T-helper 2 cell treated with Interferon-gamma antibody and Interleukin-4, amounts not matched to agents 5 μg/mL and 100 μg/mL, for 36 hours (primary cell): Measurements from ENCODE around the gene COPB2.

Experiments used
- DNase-seq: peaks from one replicate; pipeline ENCODE4 v3.0.0; 2021; ENCODE audit warnings: low spot score
- H3K27ac Mint-ChIP-seq: one replicate; pipeline ENCODE4 v1.8.0; 2021; ENCODE audit warnings: mild to moderate bottlenecking, mixed read lengths
- H3K27me3 Mint-ChIP-seq: one replicate; pipeline ENCODE4 v1.8.0; 2021; ENCODE audit warnings: low read depth, mixed read lengths
- H3K36me3 Mint-ChIP-seq: one replicate; pipeline ENCODE4 v1.8.0; 2021; ENCODE audit warnings: low read depth, mixed read lengths
- H3K4me1 Mint-ChIP-seq: one replicate; pipeline ENCODE4 v1.8.0; 2021; ENCODE audit warnings: low read depth, mixed read lengths
- H3K4me3 Mint-ChIP-seq: one replicate; pipeline ENCODE4 v1.8.0; 2022; ENCODE audit warnings: mild to moderate bottlenecking, moderate library complexity, mixed read lengths
- H3K9me3 Mint-ChIP-seq: one replicate; pipeline ENCODE4 v1.8.0; 2021; ENCODE audit warnings: mixed read lengths

Gene COPB2

DNA sequence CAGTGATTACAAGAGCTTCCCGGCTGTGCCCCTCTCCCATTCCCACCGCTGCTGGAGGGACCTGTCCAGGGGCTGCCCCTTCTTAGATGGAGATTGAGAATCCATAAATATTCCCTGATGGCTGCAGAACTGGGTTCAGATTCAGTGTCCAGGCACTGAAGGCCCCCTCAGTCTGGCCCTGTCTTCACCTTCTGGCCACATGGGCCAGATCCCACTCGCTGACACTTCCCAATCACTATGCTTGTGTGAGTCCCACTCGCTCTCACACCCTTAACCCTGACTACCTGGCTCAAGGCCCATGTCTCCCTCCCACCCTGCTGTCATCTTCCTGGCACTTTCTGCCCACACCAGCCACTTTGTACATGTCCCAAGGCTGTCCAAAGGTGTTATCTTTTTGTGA lies 61.1 kb downstream of the COPB2 start:
- Mint-ChIP-seq H3K4me1 (peaks cover 26% of the 10 kb centered on the region), H3K27me3 (peaks cover 21% of the 10 kb centered on the region), H3K27ac (no peak overlapping the region), H3K9me3 (no peaks in the 10 kb centered on the region), H3K4me3 (peak overlapping the region; percentile 26), H3K36me3 (no peaks in the 10 kb centered on the region)
- no peak for DNase-seq

DNA sequence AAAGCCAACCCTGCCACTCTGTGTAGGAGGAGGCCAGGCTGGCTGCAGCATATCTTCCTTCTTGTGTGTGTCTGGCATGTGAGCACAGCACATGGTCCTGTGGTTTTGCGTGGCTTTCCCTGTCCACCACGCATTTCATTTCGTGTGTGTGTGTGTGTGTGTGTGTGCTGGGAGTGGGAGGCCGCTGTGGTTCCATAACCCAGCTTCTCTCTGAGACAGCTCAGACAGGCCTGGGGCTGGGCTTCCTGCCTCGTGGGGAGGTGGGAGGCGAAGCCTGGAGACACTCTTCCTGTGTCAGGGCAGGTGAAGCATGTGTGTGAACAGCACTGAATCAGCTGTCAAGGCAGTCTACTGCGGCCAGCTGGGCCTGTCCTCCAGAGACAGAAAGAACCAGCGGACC lies 61.6 kb downstream of the COPB2 start:
- peaks cover 26% of the 10 kb centered on the region for H3K4me1 Mint-ChIP-seq

DNA sequence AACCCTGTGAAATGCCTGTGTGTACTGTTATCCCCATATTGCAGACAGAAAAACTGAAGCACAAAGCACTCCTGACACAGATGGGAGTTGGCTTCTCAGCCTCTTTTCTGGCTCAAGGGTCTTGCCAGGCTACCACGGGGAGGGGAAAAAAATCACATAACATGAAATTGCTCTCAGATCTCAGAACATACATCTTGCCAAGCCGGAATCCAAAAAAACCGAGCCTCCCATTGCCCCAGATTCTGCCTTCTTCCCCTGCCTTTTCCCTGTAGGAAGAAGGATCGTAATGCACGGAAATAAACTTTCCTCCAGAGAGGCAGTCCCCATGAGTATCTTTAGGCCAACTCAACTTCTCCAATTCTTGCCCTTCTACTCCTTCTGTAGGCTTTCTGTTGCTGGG lies 62.2 kb downstream of the COPB2 start:
- DNase-seq: no peak
- H3K4me3 Mint-ChIP-seq: no peak overlapping the region
- H3K9me3 Mint-ChIP-seq: no peaks in the 10 kb centered on the region
- peaks cover 12% of the 10 kb centered on the region for H3K27me3 Mint-ChIP-seq
- no peak overlapping the region for H3K27ac Mint-ChIP-seq
- H3K36me3 Mint-ChIP-seq: no peaks in the 10 kb centered on the region
- peaks cover 27% of the 10 kb centered on the region for H3K4me1 Mint-ChIP-seq

More for the DNA sequence above, 61.6 kb downstream of the COPB2 start:
- H3K36me3 Mint-ChIP-seq: no peaks in the 10 kb centered on the region
- H3K27me3 Mint-ChIP-seq: peaks cover 18% of the 10 kb centered on the region
- DNase-seq: peak; percentile 16
- H3K4me3 Mint-ChIP-seq: no peak overlapping the region
- H3K27ac Mint-ChIP-seq: no peak overlapping the region
- H3K9me3 Mint-ChIP-seq: no peaks in the 10 kb centered on the region

DNA sequence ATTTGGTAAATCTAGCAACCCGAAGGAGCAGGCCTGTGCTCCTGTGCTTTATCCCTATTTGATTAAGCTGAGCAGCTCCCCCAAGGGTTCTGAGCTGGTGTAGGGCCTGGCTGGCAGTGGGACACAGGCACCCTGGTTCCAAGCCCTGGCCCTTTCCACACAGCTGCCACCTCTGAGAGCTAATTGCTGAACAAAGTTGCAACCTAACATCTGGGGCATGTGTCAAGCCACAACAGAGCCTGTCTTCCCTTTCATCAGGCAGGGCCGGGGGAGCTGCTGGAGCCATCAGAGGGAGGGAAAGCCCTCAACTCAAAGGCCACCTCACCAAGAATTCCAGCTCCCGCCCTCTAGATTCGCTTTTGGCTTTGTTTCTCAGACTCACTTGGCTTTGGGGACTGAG lies 62.7 kb downstream of the COPB2 start:
- H3K36me3 Mint-ChIP-seq: no peaks in the 10 kb centered on the region
- DNase-seq: no peak
- H3K4me3 Mint-ChIP-seq: no peak overlapping the region
- H3K4me1 Mint-ChIP-seq: peaks cover 27% of the 10 kb centered on the region
- no peaks in the 10 kb centered on the region for H3K9me3 Mint-ChIP-seq
- H3K27me3 Mint-ChIP-seq: peaks cover 7% of the 10 kb centered on the region
- no peak overlapping the region for H3K27ac Mint-ChIP-seq

DNA sequence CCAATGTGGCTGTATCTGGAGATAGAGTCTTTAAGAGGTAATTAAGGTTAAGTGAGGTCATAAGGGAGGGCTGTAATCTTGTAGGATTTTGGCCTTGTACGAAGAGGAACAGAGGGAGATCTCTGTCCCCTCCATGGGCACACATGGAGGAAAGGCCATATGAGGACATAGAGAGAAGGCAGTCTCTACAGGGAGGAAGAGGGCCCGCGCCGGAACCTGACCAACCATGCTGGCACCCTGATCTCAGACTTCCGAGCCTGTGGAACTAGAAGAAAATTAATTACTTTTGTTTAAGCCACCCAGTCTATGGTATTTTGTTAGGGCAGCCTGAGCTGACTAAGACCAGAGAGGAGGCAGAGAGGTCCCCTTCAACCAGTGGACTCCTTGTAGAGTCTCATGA lies 63.3 kb downstream of the COPB2 start:
- no peak overlapping the region for H3K27ac Mint-ChIP-seq
- H3K27me3 Mint-ChIP-seq: peaks cover 8% of the 10 kb centered on the region
- no peaks in the 10 kb centered on the region for H3K9me3 Mint-ChIP-seq
- DNase-seq: no peak
- H3K4me3 Mint-ChIP-seq: no peak overlapping the region
- peaks cover 31% of the 10 kb centered on the region for H3K4me1 Mint-ChIP-seq
- H3K36me3 Mint-ChIP-seq: no peaks in the 10 kb centered on the region

DNA sequence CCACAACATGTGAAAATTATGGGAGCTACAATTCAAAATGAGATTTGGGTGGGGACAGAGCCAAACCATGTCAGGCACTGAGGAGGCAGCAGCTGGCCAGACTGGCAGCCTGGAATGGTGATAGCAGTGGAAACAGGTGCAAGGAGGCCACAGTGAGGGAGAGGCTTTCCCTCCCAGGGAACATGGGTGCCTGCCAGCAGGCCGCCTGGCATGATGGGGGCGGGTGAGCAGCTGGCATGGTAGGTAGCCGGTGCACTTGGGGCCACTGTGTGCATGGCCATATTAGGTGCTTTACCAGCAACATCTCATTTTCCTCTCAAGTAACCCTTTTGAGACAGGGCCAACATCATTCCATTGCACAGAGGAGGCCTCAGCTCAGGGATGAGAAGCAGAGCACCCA lies 63.9 kb downstream of the COPB2 start:
- Mint-ChIP-seq H3K9me3 (no peaks in the 10 kb centered on the region), H3K4me3 (no peak overlapping the region), H3K36me3 (no peaks in the 10 kb centered on the region), H3K4me1 (peaks cover 31% of the 10 kb centered on the region), H3K27ac (no peak overlapping the region), H3K27me3 (peaks cover 8% of the 10 kb centered on the region)
- DNase-seq: no peak

DNA sequence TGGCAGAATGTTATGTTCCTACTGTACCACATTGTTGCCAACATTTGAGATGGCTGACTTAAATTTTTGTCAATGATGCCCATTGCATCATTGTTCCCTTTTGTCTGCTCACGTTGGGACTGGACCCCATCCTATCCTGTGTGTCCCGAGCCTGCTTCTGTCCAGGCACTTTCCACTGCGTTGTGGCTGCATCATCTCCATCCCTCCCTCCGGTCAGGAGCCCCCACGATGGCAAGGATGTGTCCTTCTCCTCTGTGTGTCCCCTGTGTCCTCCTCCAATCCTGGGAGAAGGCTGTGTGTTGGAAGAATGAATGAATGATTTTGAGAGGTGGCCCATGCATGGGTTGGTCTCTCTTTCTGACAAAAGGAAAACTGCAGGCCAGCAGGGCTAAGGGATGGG lies 65.0 kb downstream of the COPB2 start:
- H3K9me3 Mint-ChIP-seq: no peaks in the 10 kb centered on the region
- no peaks in the 10 kb centered on the region for H3K36me3 Mint-ChIP-seq
- no peak overlapping the region for H3K4me3 Mint-ChIP-seq
- H3K27me3 Mint-ChIP-seq: peaks cover 6% of the 10 kb centered on the region
- H3K27ac Mint-ChIP-seq: no peak overlapping the region
- H3K4me1 Mint-ChIP-seq: peaks cover 29% of the 10 kb centered on the region
- no peak for DNase-seq

DNA sequence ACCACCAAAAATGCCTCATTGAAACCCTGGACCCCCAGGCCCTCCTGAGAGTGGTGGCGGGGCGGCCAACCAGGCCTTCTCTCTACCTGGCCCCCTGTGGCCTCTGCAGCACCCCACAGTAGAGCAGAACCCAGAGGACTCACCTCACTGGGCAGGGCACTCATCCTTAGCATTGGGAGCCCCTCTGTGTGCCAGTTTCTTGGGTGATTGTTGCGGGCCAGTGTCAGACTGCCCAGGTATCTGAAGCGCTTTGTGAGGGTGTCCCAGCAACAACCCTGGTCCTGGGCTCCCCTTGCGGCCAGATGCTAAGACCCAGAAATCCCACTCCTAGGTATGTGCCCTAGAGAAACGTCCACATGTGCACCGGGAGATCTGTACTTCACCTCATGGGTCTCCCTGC lies 66.3 kb downstream of the COPB2 start:
- DNase-seq: no peak
- Mint-ChIP-seq H3K27me3 (peaks cover 16% of the 10 kb centered on the region), H3K27ac (no peak overlapping the region), H3K36me3 (no peaks in the 10 kb centered on the region), H3K4me1 (peaks cover 17% of the 10 kb centered on the region), H3K9me3 (no peaks in the 10 kb centered on the region), H3K4me3 (no peak overlapping the region)

DNA sequence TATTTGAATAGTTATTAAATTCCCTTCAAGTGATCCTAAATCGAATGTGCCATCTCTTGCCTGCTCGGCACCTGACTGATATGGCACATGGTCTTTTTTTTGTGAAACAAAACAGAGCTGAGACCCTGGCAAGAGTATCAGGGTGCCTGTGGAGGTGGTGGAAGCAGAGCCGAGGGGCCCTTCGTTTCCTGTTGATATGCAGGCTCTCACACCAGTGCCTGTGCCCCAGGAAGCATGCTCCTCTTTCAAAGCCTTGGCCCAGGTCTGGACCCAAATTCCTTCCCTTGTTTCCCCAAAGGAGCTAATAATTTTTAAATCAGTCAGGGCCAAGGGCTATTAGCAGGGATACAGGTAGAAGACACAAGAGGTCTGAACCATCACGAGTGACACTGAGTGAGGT lies 67.1 kb downstream of the COPB2 start:
- no peaks in the 10 kb centered on the region for H3K9me3 Mint-ChIP-seq
- no peaks in the 10 kb centered on the region for H3K36me3 Mint-ChIP-seq
- peaks cover 10% of the 10 kb centered on the region for H3K4me1 Mint-ChIP-seq
- no peak overlapping the region for H3K4me3 Mint-ChIP-seq
- no peak for DNase-seq
- no peak overlapping the region for H3K27ac Mint-ChIP-seq
- peaks cover 19% of the 10 kb centered on the region for H3K27me3 Mint-ChIP-seq

DNA sequence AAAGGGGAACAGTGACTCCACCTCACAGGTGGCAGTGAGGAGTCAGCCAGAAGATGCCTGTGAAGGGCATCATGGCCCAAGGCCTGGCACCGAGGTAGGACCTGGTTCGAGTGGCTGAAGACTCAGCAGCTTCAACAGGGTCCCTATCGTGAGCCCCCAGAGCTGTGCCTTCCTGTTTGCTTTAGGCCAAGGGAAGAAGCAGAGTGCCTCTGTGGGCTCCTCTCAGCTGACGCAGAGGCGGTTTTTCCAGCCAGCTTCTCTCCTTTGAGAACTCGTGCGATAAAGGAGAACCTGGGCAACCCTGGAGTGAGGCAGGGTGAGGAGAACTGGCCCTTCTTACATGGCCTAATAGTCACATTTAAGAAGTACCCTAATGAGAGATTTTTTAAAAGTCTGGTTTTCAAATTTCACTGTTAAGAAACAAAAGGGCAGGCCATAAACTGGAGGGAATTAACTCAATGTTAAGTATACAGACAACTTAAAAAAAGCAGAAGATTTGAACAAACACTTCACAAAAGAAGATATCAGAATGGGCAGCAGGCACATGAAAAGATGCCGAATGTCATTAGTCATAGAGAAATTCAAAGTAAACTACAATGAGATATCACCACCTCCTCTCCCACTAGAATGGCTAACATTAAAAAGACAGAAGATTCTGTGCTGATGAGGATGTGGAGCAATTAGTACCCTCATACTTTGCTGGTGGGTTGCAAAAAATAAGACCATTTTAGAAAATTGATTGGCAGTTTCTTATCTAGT lies 68.7 kb downstream of the COPB2 start:
- no peak for DNase-seq
- Mint-ChIP-seq H3K36me3 (no peaks in the 10 kb centered on the region), H3K27ac (no peak overlapping the region), H3K9me3 (no peaks in the 10 kb centered on the region), H3K4me3 (no peak overlapping the region), H3K27me3 (peaks cover 23% of the 10 kb centered on the region), H3K4me1 (peaks cover 5% of the 10 kb centered on the region)

DNA sequence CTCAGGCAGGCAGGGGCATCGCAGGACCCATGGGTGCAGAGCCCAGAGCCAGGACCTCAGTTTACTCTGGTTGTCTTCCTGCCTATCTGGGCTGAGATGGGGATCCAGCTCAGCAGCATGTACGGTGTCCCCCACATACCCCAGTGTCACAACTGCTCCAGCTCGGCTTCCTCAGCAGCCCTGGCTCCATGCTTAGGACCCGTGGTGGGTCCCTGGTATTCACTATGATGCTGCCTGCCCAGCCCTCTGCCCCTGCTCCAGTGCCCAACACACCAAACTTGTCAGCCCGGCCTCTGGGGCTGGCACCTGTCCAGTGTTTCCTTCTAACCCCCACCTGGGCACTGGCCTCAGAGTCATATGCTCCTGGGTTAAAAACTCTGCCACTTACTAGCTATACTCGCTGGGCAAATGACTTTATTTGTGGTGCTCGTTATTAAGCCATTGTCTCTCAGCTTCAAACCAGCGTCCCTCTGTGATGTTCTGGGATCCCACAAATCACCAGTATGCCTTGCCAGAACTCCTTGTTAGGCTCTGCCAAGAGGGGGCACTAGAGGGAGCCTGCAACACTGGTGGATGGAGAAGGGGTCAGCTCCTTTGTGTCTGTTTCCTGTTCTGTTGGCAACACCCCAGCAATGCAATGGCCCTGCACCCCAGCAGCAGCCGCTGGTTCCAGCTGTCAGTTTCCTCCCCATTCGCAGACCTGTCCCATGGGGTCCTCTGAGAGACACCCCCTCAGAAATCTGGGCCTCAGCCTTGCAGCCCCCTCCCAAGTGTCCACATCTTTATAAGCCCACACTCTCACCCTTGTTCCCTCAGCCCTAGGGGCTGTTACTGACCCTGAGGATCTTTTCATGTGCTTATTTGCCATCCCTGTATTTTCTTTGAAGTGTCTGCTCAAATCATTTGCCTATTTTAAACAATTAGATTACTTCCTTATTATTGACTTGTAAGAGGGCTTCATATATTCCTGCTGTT lies 69.7 kb downstream of the COPB2 start:
- no peak for DNase-seq
- no peak overlapping the region for H3K4me3 Mint-ChIP-seq

DNA sequence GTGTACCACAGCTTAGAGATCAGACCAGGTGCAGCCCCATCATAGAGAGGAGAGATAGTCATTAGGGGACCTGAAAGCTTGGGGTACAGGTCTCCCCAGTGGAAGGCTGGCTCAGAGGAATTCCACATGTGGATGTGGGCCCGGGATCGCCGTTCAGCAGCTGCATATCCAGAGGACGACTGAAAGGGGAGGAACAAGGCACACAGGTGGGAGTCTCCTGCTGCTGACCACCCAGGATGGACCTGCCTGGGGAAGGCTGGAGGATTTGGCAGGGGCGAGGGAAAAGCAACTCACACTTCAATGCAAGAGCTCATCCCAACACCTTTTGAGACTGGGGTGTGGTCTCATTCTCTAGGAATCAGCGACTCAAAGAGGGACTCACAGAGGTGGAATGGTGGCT lies 70.6 kb downstream of the COPB2 start:
- H3K36me3 Mint-ChIP-seq: no peaks in the 10 kb centered on the region
- H3K27me3 Mint-ChIP-seq: peaks cover 34% of the 10 kb centered on the region
- no peak overlapping the region for H3K27ac Mint-ChIP-seq
- peaks cover 5% of the 10 kb centered on the region for H3K4me1 Mint-ChIP-seq
- no peak overlapping the region for H3K4me3 Mint-ChIP-seq
- no peak for DNase-seq
- H3K9me3 Mint-ChIP-seq: no peaks in the 10 kb centered on the region

More for the DNA sequence above, 69.7 kb downstream of the COPB2 start:
- Mint-ChIP-seq H3K9me3 (no peaks in the 10 kb centered on the region), H3K27me3 (peaks cover 27% of the 10 kb centered on the region), H3K27ac (no peak overlapping the region), H3K36me3 (no peaks in the 10 kb centered on the region), H3K4me1 (peaks cover 5% of the 10 kb centered on the region)

DNA sequence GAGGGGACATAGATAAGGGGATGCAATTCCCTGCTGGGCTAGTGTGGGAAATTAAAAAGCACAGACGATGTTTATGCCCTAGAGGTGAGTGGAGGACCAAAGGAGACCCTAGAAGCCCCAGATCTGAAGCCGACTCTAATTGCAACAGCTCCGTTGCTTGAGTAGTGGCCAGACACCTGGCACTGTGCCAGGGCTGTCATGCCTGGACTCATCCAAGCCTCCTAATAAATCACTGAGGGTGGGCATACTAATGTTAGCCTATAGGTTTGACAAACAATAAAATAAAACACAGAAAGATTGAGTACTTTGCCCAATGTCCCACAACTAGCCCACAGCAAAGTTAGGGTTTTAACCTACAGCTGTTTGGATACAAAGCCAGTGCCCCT lies 71.0 kb downstream of the COPB2 start:
- H3K4me1 Mint-ChIP-seq: peaks cover 5% of the 10 kb centered on the region
- H3K4me3 Mint-ChIP-seq: no peak overlapping the region
- peaks cover 38% of the 10 kb centered on the region for H3K27me3 Mint-ChIP-seq
- no peaks in the 10 kb centered on the region for H3K36me3 Mint-ChIP-seq
- no peaks in the 10 kb centered on the region for H3K9me3 Mint-ChIP-seq
- DNase-seq: no peak
- H3K27ac Mint-ChIP-seq: no peak overlapping the region

DNA sequence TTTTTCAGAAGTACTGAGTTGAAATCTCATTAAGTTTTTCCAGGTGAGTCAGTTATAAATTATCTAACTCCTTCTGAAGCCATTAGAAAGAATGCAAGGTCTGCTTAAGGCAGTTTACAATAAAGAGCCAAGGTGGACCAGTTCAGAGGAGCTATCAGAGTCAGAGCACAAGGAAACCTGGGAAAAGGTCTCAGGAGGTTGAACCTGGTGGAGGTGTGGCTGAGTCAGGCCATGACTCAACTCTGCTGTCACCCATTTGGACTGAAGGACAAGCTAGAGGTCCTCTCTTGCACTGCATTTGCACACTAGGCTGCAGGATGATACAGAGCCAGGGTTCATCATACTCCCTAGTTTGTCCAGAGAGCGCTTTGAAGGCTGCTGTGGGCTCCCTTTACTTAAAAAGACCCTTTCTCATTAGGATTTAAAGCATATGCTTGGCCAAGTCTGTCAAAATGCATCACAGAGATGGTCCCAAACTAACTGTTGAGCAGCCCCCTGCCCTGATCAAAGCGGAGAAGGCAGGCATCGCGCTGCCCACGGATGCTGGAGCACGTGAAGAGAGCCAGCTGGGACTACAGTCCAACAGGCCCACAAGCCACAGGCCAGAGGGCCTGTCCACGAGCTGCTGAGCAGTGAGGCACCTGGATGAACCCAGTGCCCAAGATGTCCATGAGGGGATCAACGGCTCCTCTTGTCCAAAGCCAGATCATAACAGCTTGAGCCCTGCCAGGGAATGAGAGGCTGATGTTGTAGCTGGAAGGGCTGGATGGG lies 71.6 kb downstream of the COPB2 start:
- Mint-ChIP-seq H3K4me1 (peaks cover 8% of the 10 kb centered on the region), H3K27ac (no peak overlapping the region), H3K36me3 (no peaks in the 10 kb centered on the region), H3K27me3 (peaks cover 39% of the 10 kb centered on the region), H3K4me3 (no peak overlapping the region), H3K9me3 (no peaks in the 10 kb centered on the region)
- DNase-seq: no peak
